Smooth muscle cell (in vitro differentiated cells): ENCODE results near the gene ABHD16A. TPM values are rescaled to one million over a fixed set of nuclear protein-coding genes. Genes with fewer than 3 reads are reported as not detected.

Experiments used
- DNase-seq: peaks from one replicate; lab custom pipeline; 2025; ENCODE audit not compliant: unreplicated experiment; lab: John Stamatoyannopoulos, UW
- H2AFZ ChIP-seq: fragments of 200-600 bp; sonication (generic); 2 replicates; pipeline ENCODE4 v1.6.0; 2016; ENCODE audit warnings: antibody characterized with exemption, low read depth, mild to moderate bottlenecking
- H3F3A ChIP-seq: fragments of 200-600 bp; sonication (generic); 2 replicates; pipeline ENCODE4 v1.6.0; 2017; ENCODE audit warnings: antibody characterized with exemption, low read depth
- H3K27ac ChIP-seq: fragments of 200-600 bp; sonication (generic); 2 replicates; pipeline ENCODE4 v1.5.1; 2016; ENCODE audit warnings: low read depth, mild to moderate bottlenecking
- H3K27me3 ChIP-seq: fragments of 200-600 bp; sonication (generic); 2 replicates; pipeline ENCODE4 v1.6.1; 2016; ENCODE audit warnings: low read depth, mild to moderate bottlenecking
- H3K36me3 ChIP-seq: fragments of 200-600 bp; sonication (generic); 2 replicates; pipeline ENCODE4 v1.5.1; 2016; ENCODE audit warnings: low read depth
- H3K4me1 ChIP-seq: fragments of 200-600 bp; sonication (generic); 2 replicates; pipeline ENCODE4 v1.5.1; 2016; ENCODE audit warnings: low read depth
- H3K4me2 ChIP-seq: fragments of 200-600 bp; sonication (generic); 2 replicates; pipeline ENCODE4 v1.6.0; 2016; ENCODE audit warnings: mild to moderate bottlenecking
- H3K4me3 ChIP-seq: fragments of 200-600 bp; sonication (generic); 2 replicates; pipeline ENCODE4 v1.5.1; 2016; ENCODE audit warnings: mild to moderate bottlenecking
- H3K79me2 ChIP-seq: fragments of 200-600 bp; sonication (generic); 2 replicates; pipeline ENCODE4 v1.6.0; 2016; ENCODE audit warnings: low read depth, mild to moderate bottlenecking
- H3K9ac ChIP-seq: fragments of 200-600 bp; sonication (generic); 2 replicates; pipeline ENCODE4 v1.6.0; 2016; ENCODE audit warnings: low read depth
- H3K9me3 ChIP-seq: fragments of 200-600 bp; sonication (generic); replicated peaks from 2 replicates; pipeline ENCODE4 v1.5.1; 2016; ENCODE audit warnings: low read depth
- H4K20me1 ChIP-seq: fragments of 200-600 bp; sonication (generic); 2 replicates; pipeline ENCODE4 v1.6.0; 2016; ENCODE audit warnings: low read depth
- WGBS: methylation state at CpG from one replicate; pipeline ENCODE4 v1.1.7; 2016; ENCODE audit warnings: low lambda C conversion rate; 5-methylcytosine and 5-hydroxymethylcytosine counted together
- polyA plus RNA-seq: library from polyadenylated mRNA; unstranded; fragments of >200 nt; fragmentation: Nextera tagmentation; extraction: Ambion mirVana; gene quantifications from 2 replicates; pipeline ENCODE4 v1.2.1, GENCODE V29; 2016
- total RNA-seq: library from RNA; depleted of rRNA; stranded (reverse); fragments of >200 nt; gene quantifications from 2 replicates; pipeline ENCODE4 v1.2.3, GENCODE V29; 2014
- TF ChIP-seq, protein P1 (sequence below): fragments of 200-600 bp; sonication (generic); IDR thresholded peaks from 2 replicates; pipeline ENCODE4 v1.5.1; 2017; ENCODE audit warnings: borderline replicate concordance, mild to moderate bottlenecking, antibody characterized with exemption; ENCODE audit not compliant: insufficient read depth, poor library complexity, severe bottlenecking

Gene ABHD16A
- total and polyA plus RNA-seq, 2 experiments from 2014 or later: 24.9 to 39.9 TPM

DNA sequence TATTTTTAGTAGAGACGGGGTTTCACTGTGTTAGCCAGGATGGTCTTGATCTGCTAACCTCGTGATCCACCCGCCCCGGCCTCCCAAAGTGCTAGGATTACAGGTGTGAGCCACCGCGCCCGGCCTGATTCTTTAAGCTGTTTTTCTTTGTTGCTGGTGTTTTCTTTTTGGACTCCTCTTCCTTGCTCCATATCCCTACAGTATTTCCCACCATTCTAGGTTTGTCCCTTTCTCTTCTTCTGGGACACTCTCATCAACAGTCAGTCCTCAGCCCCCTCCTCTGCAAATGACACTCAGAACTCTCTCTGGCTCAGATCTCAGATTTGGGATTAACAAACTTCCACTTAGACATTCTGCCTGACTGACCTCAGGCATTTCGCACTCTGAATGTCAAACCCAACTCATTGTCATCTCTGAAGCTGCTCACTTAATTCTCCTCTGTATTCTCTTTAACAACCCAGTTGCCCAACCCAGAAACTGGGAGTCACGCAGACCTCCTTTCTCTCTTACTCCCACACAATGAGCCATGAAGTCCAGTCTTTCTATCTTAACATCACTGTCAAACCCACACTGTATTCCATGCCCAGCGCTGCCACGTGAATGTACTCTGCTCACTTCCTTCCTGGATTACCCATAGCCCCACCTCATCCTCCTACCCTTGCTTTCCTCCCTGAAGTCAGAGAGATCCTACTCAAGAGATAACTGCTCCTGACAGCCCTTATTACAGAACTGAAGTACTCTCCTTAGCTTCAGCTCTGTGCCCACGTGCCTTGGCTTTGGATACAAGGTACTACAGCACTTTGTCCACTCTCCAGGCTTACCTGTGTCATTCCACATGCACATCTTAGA, 22.6 kb upstream of the ABHD16A start:
- Histone ChIP-seq H3K9me3 (no peaks in the 10 kb centered on the region), H3K27me3 (no peaks in the 10 kb centered on the region), H3K27ac (no peak overlapping the region), H3K79me2 (peaks cover 7% of the 10 kb centered on the region), H3F3A (peaks cover 15% of the 10 kb centered on the region), H3K9ac (no peak overlapping the region), H4K20me1 (peaks cover 14% of the 10 kb centered on the region), H3K4me2 (no peak overlapping the region), H3K36me3 (no peaks in the 10 kb centered on the region), H3K4me3 (no peak overlapping the region), H3K4me1 (peaks cover 10% of the 10 kb centered on the region), H2AFZ (no peak overlapping the region)
- WGBS: 92% methylated on average over 12 of the region's 12 CpGs
- DNase-seq: no peak
- TF ChIP-seq, protein P1, sequence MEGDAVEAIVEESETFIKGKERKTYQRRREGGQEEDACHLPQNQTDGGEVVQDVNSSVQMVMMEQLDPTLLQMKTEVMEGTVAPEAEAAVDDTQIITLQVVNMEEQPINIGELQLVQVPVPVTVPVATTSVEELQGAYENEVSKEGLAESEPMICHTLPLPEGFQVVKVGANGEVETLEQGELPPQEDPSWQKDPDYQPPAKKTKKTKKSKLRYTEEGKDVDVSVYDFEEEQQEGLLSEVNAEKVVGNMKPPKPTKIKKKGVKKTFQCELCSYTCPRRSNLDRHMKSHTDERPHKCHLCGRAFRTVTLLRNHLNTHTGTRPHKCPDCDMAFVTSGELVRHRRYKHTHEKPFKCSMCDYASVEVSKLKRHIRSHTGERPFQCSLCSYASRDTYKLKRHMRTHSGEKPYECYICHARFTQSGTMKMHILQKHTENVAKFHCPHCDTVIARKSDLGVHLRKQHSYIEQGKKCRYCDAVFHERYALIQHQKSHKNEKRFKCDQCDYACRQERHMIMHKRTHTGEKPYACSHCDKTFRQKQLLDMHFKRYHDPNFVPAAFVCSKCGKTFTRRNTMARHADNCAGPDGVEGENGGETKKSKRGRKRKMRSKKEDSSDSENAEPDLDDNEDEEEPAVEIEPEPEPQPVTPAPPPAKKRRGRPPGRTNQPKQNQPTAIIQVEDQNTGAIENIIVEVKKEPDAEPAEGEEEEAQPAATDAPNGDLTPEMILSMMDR: no peak

DNA sequence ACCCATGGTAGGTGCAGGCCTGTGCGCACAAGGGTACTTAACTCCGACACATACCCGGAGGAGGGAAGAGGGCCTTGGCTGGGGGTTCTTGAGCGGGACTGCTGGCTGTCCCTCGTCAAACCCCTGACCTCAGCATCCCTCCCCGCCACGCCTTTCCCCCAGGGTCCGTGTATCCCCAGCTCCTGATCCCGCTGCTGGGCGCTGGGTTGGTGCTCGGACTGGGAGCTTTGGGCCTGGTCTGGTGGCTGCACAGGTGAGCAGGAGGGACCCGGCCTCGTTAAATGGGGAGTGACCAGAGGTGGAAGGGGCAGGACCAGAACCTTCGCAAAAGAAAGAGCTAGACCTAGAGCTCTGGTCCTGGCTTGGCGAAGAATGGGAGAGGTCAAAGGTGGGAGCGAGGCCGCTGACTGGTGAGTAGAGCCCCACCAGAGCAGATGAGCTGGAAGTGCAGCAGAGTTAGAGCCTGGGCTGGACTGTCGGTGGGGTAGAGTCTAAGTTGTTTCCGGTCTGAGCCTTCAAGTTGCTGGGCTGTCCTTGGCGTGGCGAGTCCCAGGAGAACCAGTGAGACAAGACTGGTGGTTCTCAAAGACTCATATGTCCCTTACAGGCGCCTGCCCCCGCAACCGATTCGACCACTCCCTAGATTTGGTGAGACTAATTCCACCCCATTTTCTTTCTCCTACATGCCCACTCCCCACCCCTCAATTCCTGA, 21.0 kb upstream of the ABHD16A start:
- H3K9me3 ChIP-seq: no peaks in the 10 kb centered on the region
- 95% methylated on average over 25 of the region's 25 CpGs for WGBS
- no peak overlapping the region for H3K9ac ChIP-seq
- no peak for DNase-seq
- peaks cover 11% of the 10 kb centered on the region for H4K20me1 ChIP-seq
- peaks cover 12% of the 10 kb centered on the region for H3F3A ChIP-seq
- TF ChIP-seq, protein P1: no peak
- H3K4me2 ChIP-seq: no peak overlapping the region
- H3K27me3 ChIP-seq: no peaks in the 10 kb centered on the region
- H3K4me3 ChIP-seq: no peak overlapping the region
- peaks cover 6% of the 10 kb centered on the region for H3K4me1 ChIP-seq
- no peak overlapping the region for H3K27ac ChIP-seq
- H3K36me3 ChIP-seq: no peaks in the 10 kb centered on the region
- H2AFZ ChIP-seq: no peak overlapping the region
- H3K79me2 ChIP-seq: peaks cover 6% of the 10 kb centered on the region

DNA sequence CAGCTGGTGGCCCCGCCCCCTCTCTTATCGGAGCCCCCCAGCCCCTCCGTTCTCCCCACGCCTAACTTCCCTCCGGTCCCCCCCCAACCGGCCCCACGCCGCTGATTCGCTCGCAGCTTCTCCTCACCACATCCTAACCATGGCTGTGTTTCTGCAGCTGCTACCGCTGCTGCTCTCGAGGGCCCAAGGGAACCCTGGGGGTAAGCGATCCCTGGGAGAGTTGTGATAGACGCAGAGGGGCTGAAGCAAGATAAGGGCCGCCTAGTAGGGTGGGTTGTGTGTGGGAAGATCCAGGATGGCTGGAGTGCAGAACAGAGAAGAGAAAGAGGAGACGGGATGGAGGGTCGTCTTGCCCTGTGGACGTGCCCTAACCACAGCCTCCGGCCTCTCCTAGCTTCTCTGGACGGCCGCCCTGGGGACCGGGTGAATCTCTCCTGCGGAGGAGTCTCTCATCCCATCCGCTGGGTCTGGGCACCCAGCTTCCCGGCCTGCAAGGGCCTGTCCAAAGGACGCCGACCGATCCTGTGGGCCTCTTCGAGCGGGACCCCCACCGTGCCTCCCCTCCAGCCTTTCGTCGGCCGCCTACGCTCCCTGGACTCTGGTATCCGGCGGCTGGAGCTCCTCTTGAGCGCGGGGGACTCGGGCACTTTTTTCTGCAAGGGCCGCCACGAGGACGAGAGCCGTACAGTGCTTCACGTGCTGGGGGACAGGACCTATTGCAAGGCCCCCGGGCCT, 20.3 kb upstream of the ABHD16A start, which contains the start of gene MPIG6B:
Gene MPIG6B (plus strand): TSS at position 129 of the 735 bp plus-strand sequence. CDS start 11 bp downstream, at position 140.
- no peak within 1 kb of the TSS for H3K27ac ChIP-seq
- no peaks in the 10 kb centered on the region for H3K79me2 ChIP-seq
- no peaks in the 10 kb centered on the region for H3K4me1 ChIP-seq
- no peaks in the 10 kb centered on the region for H3K36me3 ChIP-seq
- no peak within 1 kb of the TSS for H3K4me2 ChIP-seq
- no peaks in the 10 kb centered on the region for H3K27me3 ChIP-seq
- no peak for DNase-seq
- peaks cover 3% of the 10 kb centered on the region for H4K20me1 ChIP-seq
- peaks cover 12% of the 10 kb centered on the region for H3F3A ChIP-seq
- no peak within 1 kb of the TSS for H3K9ac ChIP-seq
- H3K9me3 ChIP-seq: no peaks in the 10 kb centered on the region
- 92% methylated on average over 46 of the region's 46 CpGs for WGBS
- TF ChIP-seq, protein P1: no peak
- H3K4me3 ChIP-seq: no peak within 1 kb of the TSS
- H2AFZ ChIP-seq: no peak within 1 kb of the TSS
